ENCODE data around the gene KEAP1.

DNA sequence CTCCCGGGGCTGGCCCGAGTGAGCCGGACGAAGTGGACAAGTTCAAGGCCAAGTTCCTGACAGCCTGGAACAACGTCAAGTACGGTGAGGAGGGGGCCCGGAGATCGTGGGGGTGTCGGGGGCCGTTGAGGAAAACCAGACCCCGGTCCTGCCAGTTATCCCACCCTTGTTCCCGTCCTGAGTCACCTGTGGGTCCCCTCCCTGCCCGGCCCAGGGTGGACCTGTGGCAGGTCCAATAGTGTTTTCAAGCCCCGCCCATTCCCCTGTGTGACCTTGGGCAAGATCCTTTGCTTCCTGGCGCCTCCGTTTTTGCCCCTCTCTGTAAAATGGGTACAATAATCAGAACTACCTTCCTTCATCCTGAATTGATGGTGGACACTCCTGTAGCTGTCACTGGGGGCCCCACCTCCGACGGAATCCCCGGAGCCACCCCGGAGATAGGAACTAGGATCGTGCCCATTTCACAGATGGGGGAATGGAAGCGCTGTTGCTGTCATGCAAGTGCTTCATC lies 41.1 kb upstream of the KEAP1 start:
- TF ChIP-seq, protein P1, sequence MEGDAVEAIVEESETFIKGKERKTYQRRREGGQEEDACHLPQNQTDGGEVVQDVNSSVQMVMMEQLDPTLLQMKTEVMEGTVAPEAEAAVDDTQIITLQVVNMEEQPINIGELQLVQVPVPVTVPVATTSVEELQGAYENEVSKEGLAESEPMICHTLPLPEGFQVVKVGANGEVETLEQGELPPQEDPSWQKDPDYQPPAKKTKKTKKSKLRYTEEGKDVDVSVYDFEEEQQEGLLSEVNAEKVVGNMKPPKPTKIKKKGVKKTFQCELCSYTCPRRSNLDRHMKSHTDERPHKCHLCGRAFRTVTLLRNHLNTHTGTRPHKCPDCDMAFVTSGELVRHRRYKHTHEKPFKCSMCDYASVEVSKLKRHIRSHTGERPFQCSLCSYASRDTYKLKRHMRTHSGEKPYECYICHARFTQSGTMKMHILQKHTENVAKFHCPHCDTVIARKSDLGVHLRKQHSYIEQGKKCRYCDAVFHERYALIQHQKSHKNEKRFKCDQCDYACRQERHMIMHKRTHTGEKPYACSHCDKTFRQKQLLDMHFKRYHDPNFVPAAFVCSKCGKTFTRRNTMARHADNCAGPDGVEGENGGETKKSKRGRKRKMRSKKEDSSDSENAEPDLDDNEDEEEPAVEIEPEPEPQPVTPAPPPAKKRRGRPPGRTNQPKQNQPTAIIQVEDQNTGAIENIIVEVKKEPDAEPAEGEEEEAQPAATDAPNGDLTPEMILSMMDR (IDR thresholded peaks at IDR 0.05): no peak
- TF ChIP-seq POLR2A (IDR thresholded peaks at IDR 0.05): no peak

Measured in Peyer's patch (tissue), 4 donors.